Mesodermal cell (in vitro differentiated cells): Measurements from ENCODE around the gene LMTK3.

Experiments used
- H3K27ac ChIP-seq: 2 replicates; pipeline ENCODE4 v1.7.0; 2013; ENCODE audit warnings: mild to moderate bottlenecking, low read depth, low read length, moderate library complexity; ENCODE audit not compliant: severe bottlenecking
- H3K36me3 ChIP-seq: 2 replicates; pipeline ENCODE4 v1.7.1; 2013; ENCODE audit warnings: mild to moderate bottlenecking, low read length, moderate library complexity; ENCODE audit not compliant: control insufficient read depth, insufficient read depth
- H3K4me1 ChIP-seq: one replicate; pipeline ENCODE4 v1.7.1; 2013; ENCODE audit warnings: mild to moderate bottlenecking, low read length; ENCODE audit not compliant: insufficient read depth, control insufficient read depth, poor library complexity, severe bottlenecking
- H3K4me3 ChIP-seq: 2 replicates; pipeline ENCODE4 v1.7.0; 2013; ENCODE audit warnings: low read length, control low read depth, mild to moderate bottlenecking; ENCODE audit not compliant: insufficient read depth, poor library complexity, severe bottlenecking; ENCODE audit errors: extremely low read depth
- H3K9me3 ChIP-seq: 2 replicates; pipeline ENCODE4 v1.7.1; 2013; ENCODE audit warnings: mild to moderate bottlenecking, low read length, moderate library complexity; ENCODE audit not compliant: control insufficient read depth
- WGBS, 2 experiments: methylation state at CpG; one replicate each; pipeline ENCODE4 v1.1.5; 2013; ENCODE audit warnings: missing lambda C conversion rate in 2 of 2; ENCODE audit not compliant: insufficient coverage in 2 of 2; 5-methylcytosine and 5-hydroxymethylcytosine counted together

The LMTK3 gene

GRCh38 chr19:48477698-48478338 lies 33.8 kb downstream of the LMTK3 start:
- H3K4me1 ChIP-seq, result no peaks in the 10 kb centered on the region
- H3K36me3 ChIP-seq, result peaks cover 95% of the 10 kb centered on the region
- H3K27ac ChIP-seq, result no peak overlapping the region
- 94 to 95% methylated on average over 14 to 15 of the region's 22 CpGs for WGBS, 2 experiments
- no peak overlapping the region for H3K4me3 ChIP-seq
- no peaks in the 10 kb centered on the region for H3K9me3 ChIP-seq

GRCh38 chr19:48477067-48477685 lies 34.5 kb downstream of the LMTK3 start:
- Histone ChIP-seq H3K4me3 (no peak overlapping the region), H3K4me1 (no peaks in the 10 kb centered on the region), H3K27ac (no peak overlapping the region), H3K36me3 (peaks cover 96% of the 10 kb centered on the region), H3K9me3 (no peaks in the 10 kb centered on the region)
- 91 to 95% methylated on average over 6 to 10 of the region's 10 CpGs for WGBS, 2 experiments

GRCh38 chr19:48476176-48476575 lies 35.5 kb downstream of the LMTK3 start:
- H3K4me1 ChIP-seq, result no peaks in the 10 kb centered on the region
- WGBS, 2 experiments, result 95 to 100% methylated on average over 5 to 8 of the region's 9 CpGs
- H3K36me3 ChIP-seq, result peaks cover 97% of the 10 kb centered on the region

GRCh38 chr19:48475369-48476068 lies 36.1 kb downstream of the LMTK3 start:
- Histone ChIP-seq H3K36me3 (peaks cover 97% of the 10 kb centered on the region), H3K4me3 (no peak overlapping the region), H3K9me3 (no peaks in the 10 kb centered on the region), H3K27ac (no peak overlapping the region), H3K4me1 (peaks cover 3% of the 10 kb centered on the region)
- WGBS, 2 experiments, result 94% methylated on average over 15 to 17 of the region's 17 CpGs

More at GRCh38 chr19:48476176-48476575, 35.5 kb downstream of the LMTK3 start:
- H3K4me3 ChIP-seq, result no peak overlapping the region
- no peak overlapping the region for H3K27ac ChIP-seq
- no peaks in the 10 kb centered on the region for H3K9me3 ChIP-seq

GRCh38 chr19:48474084-48474592 lies 37.5 kb downstream of the LMTK3 start:
- 96 to 97% methylated on average over 16 of the region's 16 CpGs for WGBS, 2 experiments
- H3K27ac ChIP-seq, result no peak overlapping the region
- no peaks in the 10 kb centered on the region for H3K9me3 ChIP-seq
- H3K36me3 ChIP-seq, result peaks cover 90% of the 10 kb centered on the region
- H3K4me3 ChIP-seq, result no peak overlapping the region
- peaks cover 7% of the 10 kb centered on the region for H3K4me1 ChIP-seq

- WGBS, 2 experiments, result 97 to 98% methylated on average over 12 of the region's 14 CpGs
- H3K27ac ChIP-seq, result no peak overlapping the region
- H3K9me3 ChIP-seq, result no peaks in the 10 kb centered on the region
- H3K4me1 ChIP-seq, result peaks cover 7% of the 10 kb centered on the region
- no peak overlapping the region for H3K4me3 ChIP-seq
- H3K36me3 ChIP-seq, result peaks cover 83% of the 10 kb centered on the region
Observed at GRCh38 chr19:48473161-48473966, 38.3 kb downstream of the LMTK3 start.

- Histone ChIP-seq H3K36me3 (peaks cover 69% of the 10 kb centered on the region), H3K4me1 (peaks cover 7% of the 10 kb centered on the region), H3K4me3 (no peak overlapping the region), H3K9me3 (no peaks in the 10 kb centered on the region), H3K27ac (no peak overlapping the region)
- WGBS, 2 experiments, result 89 to 96% methylated on average over 4 of the region's 4 CpGs
Observed at GRCh38 chr19:48471836-48472235, 39.8 kb downstream of the LMTK3 start.

- Histone ChIP-seq H3K36me3 (peaks cover 60% of the 10 kb centered on the region), H3K4me3 (peak overlapping the region; percentile 82), H3K9me3 (no peaks in the 10 kb centered on the region), H3K27ac (no peak overlapping the region), H3K4me1 (peaks cover 7% of the 10 kb centered on the region)
- WGBS, 2 experiments, result 98% methylated on average over 6 to 9 of the region's 10 CpGs
Observed at GRCh38 chr19:48470856-48471255, 40.8 kb downstream of the LMTK3 start.

GRCh38 chr19:48469934-48470680 lies 41.5 kb downstream of the LMTK3 start:
- peaks cover 53% of the 10 kb centered on the region for H3K36me3 ChIP-seq
- WGBS, 2 experiments, result 67 to 72% methylated on average over 16 to 18 of the region's 20 CpGs
- H3K9me3 ChIP-seq, result no peaks in the 10 kb centered on the region
- peak overlapping the region; percentile 99 for H3K27ac ChIP-seq
- H3K4me1 ChIP-seq, result peaks cover 7% of the 10 kb centered on the region
- H3K4me3 ChIP-seq, result peak overlapping the region; percentile 82
